Heart right ventricle (tissue), 16 donors: ENCODE measurements around the gene PRKACG. TPM values are rescaled to one million over a fixed set of nuclear protein-coding genes. Genes with fewer than 3 reads are reported as not detected.
A peak's percentile ranks its signal among the peaks of the same experiment; 100 is the strongest.

Experiments used
- ATAC-seq, 8 donors: fragments of 200-7000 bp; cut with Tn5 transposase; one replicate each; pipeline ENCODE4 v1.9.1; 2020; ENCODE audit warnings: mild to moderate bottlenecking in 8 of 8, moderate library complexity in 8 of 8, moderate number of reproducible peaks in 1 of 8
- DNase-seq, 2 donors: peaks; one replicate each; pipeline ENCODE4 v3.0.0-alpha.2; 2020
- H3K27ac ChIP-seq, 10 donors: fragments of 200-600 bp; sonication (generic) in 2 of 10; one replicate each; pipeline versions ENCODE4 v1.5.0 to v1.8.0; 2020 to 2022; ENCODE audit warnings: mild to moderate bottlenecking in 3 of 10
- H3K27me3 ChIP-seq, 7 donors: fragments of 200-600 bp; one replicate each; pipeline ENCODE4 v1.8.0; 2021 to 2022; ENCODE audit warnings: mild to moderate bottlenecking in 2 of 7
- H3K36me3 ChIP-seq, 9 donors: fragments of 200-600 bp; sonication (generic) in 1 of 9; one replicate each; pipeline versions ENCODE4 v1.5.0 to v1.8.0; 2020 to 2022; ENCODE audit warnings: mild to moderate bottlenecking in 2 of 9
- H3K4me1 ChIP-seq, 9 donors: fragments of 200-600 bp; sonication (generic) in 1 of 9; one replicate each; pipeline versions ENCODE4 v1.5.0 to v1.8.0; 2020 to 2022; ENCODE audit warnings: mild to moderate bottlenecking in 4 of 9
- H3K4me3 ChIP-seq, 10 donors: fragments of 200-600 bp; sonication (generic) in 2 of 10; one replicate each; pipeline versions ENCODE4 v1.5.0 to v1.8.0; 2020 to 2022; ENCODE audit warnings: mild to moderate bottlenecking in 7 of 10, moderate library complexity in 2 of 10
- H3K9me3 ChIP-seq, 11 donors: fragments of 200-600 bp in 10 of 11; sonication (generic) in 2 of 11; one replicate each; pipeline versions ENCODE4 v1.5.0 to v1.8.0; 2013 to 2022; ENCODE audit warnings: mild to moderate bottlenecking in 2 of 11, control low read depth in 1 of 11, moderate library complexity in 1 of 11
- WGBS, 2 donors: extraction: QIAGEN DNeasy Blood & Tissue Kit; methylation state at CpG; one replicate each; pipeline ENCODE4 v1.1.7; 2013; ENCODE audit warnings: inconsistent platforms in 1 of 2; 5-methylcytosine and 5-hydroxymethylcytosine counted together
- intact Hi-C, 10 donors: fragments of 100-400 bp; cut with DNase I; formaldehyde crosslinking; loops; one replicate each; pipeline versions ENCODE4 v1.11.1 to v1.14.2; 2022
- polyA plus RNA-seq, 2 donors: library from polyadenylated mRNA; stranded (reverse); fragments of 200-250 nt; gene quantifications; one replicate each; pipeline ENCODE4 v1.2.3, GENCODE V29; 2013
- total RNA-seq, 10 donors: library from RNA; stranded (reverse); fragmentation: NEBNext Ultra II Directional in 3 of 10; extraction: Animal tissue kit (Norgen Biotek cat#: 25700) in 3 of 10; gene quantifications; one replicate each; pipeline versions ENCODE4 v1.2.1 to v1.2.4, GENCODE V29; 2021 to 2023
- TF ChIP-seq, protein P1 (sequence below), 9 donors: fragments of 200-600 bp; sonication (generic) in 2 of 9; IDR thresholded peaks; one replicate each; pipeline versions ENCODE4 v1.5.0 to v1.8.0; 2021 to 2022; ENCODE audit warnings: antibody characterized with exemption in 9 of 9, mild to moderate bottlenecking in 5 of 9, moderate library complexity in 1 of 9
- donor health status: Arrhythmogenic right ventricular cardiomyopathy.
- donor health status: ischemic (EF 13 %, LVEDD 7.1; RV severe dilation, severe dysfunction).
- donor health status: healthy with polysubstance abuse.
- donor health status: DM: no; HTN: yes; CAD: no.
- donor health status: DM: no; HTN: no; CAD: no.
- donor health status: ischemic (EF 25% LVEDD 6.9; RV normal size, moderate dysfunction).
- donor health status: ischemic (EF 25% LVEDD 5.7; RV mildly dilated, moderate dysfunction).
- donor health status: healthy.
- donor health status: DM: yes; HTN: yes; CAD: no.
- donor health status: Ischemic cardiomyopathy.
- donor health status: ischemic (EF 35%, LVEDD 5.7; RV mildly dilated, moderate dysfunction).
- donor health status: nonischemic (EF 11% LVEDD 7.7; RV severe dilation, severe dysfunction).
- donor health status: DM: yes; HTN: yes; CAD: no.
- donor health status: PGD.
- donor health status: ischemic (EF 29% LVEDD 5.4; RV normal size, mild dysfunction).
- donor health status: nonischemic (EF 23%, LVEDD 6.1; RV moderate dilation, normal function).

Gene PRKACG
- total and polyA plus RNA-seq, 12 donors: not detected

DNA sequence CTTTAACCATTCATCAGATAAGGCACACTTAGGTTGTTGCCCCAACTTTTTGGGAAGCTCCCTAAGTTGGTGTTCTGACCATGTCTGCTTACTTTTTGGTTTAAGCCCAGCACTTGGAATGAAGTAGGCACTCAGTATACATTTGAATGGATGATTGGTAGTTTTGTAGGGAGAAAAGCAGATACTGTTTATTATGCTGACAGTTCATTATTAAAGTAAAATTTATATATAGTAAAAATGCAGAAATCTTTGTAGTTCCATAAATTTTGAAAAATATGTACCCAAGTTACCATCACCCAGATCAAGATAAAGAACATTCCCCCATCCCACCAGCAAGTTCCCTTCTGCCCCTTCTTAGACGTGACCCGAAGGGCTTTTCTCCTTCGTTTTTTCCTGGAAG is 35.4 kb downstream of the PRKACG start:
- Histone ChIP-seq H3K27me3 (no peaks in the 10 kb centered on the region), H3K9me3 (no peaks in the 10 kb centered on the region), H3K36me3 (no peaks in the 10 kb centered on the region), H3K4me1 (peaks cover 6 to 74% (median 30%) of the 10 kb centered on the region in 9 donors), H3K4me3 (no peak overlapping the region), H3K27ac (peak overlapping the region in 8 of 10 donors; percentile 0 to 89 (median 78))
- intact Hi-C loops: loop anchor here in 1 of 10 donors (10.0 kb wide), 1 partner anchor 154 kb away; no protein-coding TSS in a partner anchor
- WGBS, 2 donors: 90 to 93% methylated on average over 3 of the region's 3 CpGs
- DNase-seq (no peak), ATAC-seq (no peak)
- TF ChIP-seq, protein P1, sequence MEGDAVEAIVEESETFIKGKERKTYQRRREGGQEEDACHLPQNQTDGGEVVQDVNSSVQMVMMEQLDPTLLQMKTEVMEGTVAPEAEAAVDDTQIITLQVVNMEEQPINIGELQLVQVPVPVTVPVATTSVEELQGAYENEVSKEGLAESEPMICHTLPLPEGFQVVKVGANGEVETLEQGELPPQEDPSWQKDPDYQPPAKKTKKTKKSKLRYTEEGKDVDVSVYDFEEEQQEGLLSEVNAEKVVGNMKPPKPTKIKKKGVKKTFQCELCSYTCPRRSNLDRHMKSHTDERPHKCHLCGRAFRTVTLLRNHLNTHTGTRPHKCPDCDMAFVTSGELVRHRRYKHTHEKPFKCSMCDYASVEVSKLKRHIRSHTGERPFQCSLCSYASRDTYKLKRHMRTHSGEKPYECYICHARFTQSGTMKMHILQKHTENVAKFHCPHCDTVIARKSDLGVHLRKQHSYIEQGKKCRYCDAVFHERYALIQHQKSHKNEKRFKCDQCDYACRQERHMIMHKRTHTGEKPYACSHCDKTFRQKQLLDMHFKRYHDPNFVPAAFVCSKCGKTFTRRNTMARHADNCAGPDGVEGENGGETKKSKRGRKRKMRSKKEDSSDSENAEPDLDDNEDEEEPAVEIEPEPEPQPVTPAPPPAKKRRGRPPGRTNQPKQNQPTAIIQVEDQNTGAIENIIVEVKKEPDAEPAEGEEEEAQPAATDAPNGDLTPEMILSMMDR (IDR thresholded peaks at IDR 0.05): no peak

DNA sequence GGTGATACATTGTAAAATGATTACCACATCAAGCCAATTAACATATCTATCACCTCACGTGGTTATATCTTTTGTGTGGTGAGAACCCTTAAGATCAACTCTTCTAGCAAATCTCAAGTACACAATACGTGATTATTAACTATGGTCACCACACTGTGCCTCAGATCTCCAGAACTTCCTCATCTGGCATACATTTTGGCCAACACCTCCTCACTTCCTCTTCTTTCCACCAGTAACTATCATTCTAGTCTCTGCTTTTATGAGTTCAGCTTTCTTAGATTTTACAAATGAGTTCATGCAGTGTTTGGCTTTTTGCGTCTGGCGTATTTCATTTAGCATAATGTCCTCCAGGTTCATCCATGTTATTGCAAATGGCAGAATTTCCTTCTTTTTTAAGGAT is 35.8 kb downstream of the PRKACG start:
- whole genome bisulfite sequencing, 2 donors: 74% methylated on average over 4 of the region's 4 CpGs
- H3K27me3 ChIP-seq: no peaks in the 10 kb centered on the region
- H3K27ac ChIP-seq: peak overlapping the region in 5 of 10 donors; percentile 0 to 83 (median 74)
- no peak overlapping the region for H3K4me3 ChIP-seq
- ATAC-seq (no peak), DNase-seq (no peak)
- no peaks in the 10 kb centered on the region for H3K36me3 ChIP-seq
- intact Hi-C loops: loop anchor here in 1 of 10 donors (10.0 kb wide), 1 partner anchor 153 kb away; no protein-coding TSS in a partner anchor
- H3K4me1 ChIP-seq: peaks cover 6 to 73% (median 26%) of the 10 kb centered on the region in 9 donors
- TF ChIP-seq, protein P1 (IDR thresholded peaks at IDR 0.05): no peak
- H3K9me3 ChIP-seq: no peaks in the 10 kb centered on the region

DNA sequence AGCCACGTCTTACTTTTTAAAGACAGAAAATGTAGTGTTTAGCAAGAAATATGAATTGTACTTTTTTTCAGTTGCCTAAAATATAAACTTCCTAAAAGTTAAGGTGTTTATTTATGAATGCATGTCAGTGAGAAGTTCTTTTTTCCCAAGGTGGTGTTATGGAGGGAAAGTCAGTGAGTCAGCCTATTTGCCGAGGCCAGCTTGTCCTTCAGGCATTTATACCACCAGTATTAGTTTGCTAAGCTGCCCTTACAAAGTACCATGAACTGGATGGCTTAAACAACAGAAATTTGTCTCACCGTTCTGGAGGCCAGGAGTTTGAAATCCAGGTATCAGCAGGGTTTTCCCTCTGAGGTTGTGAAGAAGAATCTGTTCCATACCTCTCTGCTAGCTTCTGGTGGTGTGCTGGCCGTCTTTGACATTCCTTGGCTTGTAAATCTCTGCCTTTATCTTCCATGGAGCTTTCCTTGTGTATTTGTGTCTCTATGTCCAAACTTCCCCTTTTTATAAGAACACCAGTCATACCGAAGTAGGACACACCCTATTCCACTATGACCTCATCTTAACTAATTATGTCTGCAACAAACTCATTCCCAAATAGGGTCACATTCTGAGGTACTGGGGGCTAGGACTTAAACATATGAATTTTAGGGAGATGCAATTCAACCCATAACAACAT is 38.4 kb downstream of the PRKACG start:
- H3K27ac ChIP-seq: peak overlapping the region; percentile 69 to 91 (median 82)
- DNase-seq: no peak
- intact Hi-C loops: loop anchor here in 1 of 10 donors (10.0 kb wide), 1 partner anchor 151 kb away; no protein-coding TSS in a partner anchor
- peak in 6 of 8 donors; percentile 26 to 53 (median 48) for ATAC-seq
- H3K36me3 ChIP-seq: peaks cover 0 to 13% (median 0%) of the 10 kb centered on the region in 9 donors
- H3K4me1 ChIP-seq: peaks cover 5 to 51% (median 18%) of the 10 kb centered on the region in 9 donors
- H3K9me3 ChIP-seq: no peaks in the 10 kb centered on the region
- H3K4me3 ChIP-seq: peak overlapping the region; percentile 8 to 61 (median 50)
- no peaks in the 10 kb centered on the region for H3K27me3 ChIP-seq
- TF ChIP-seq, protein P1 (IDR thresholded peaks at IDR 0.05): no peak
- WGBS, 2 donors: 39 to 46% methylated on average over 5 of the region's 5 CpGs

DNA sequence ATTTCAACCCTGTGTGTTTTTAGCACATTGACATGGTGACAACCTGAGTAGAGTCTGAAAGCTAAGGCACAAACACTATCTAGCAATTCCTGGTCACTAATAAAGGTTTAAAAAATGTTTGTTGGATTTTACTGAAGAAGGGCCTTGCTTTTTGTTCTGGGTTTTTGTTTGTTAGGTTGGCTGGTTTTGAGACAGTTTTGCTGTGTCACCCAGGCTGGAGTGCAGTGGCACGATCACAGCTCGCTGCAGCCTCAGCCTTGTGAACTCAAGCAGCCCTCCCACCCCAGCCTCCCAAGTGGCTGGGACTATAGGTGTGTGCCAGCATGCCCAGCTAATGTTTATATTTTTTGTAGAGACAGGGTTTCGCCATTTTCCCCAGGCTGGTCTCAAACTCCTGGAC is 39.0 kb downstream of the PRKACG start:
- H3K27me3 ChIP-seq: no peaks in the 10 kb centered on the region
- no peaks in the 10 kb centered on the region for H3K9me3 ChIP-seq
- peaks cover 3 to 45% (median 14%) of the 10 kb centered on the region in 9 donors for H3K4me1 ChIP-seq
- peak overlapping the region; percentile 8 to 61 (median 50) for H3K4me3 ChIP-seq
- peaks cover 0 to 14% (median 0%) of the 10 kb centered on the region in 9 donors for H3K36me3 ChIP-seq
- DNase-seq (no peak), ATAC-seq (peak in 5 of 8 donors; percentile 23 to 46 (median 39))
- WGBS, 2 donors: 68 to 69% methylated on average over 3 of the region's 3 CpGs
- peak overlapping the region; percentile 69 to 91 (median 82) for H3K27ac ChIP-seq
- intact Hi-C loops: loop anchor here in 1 of 10 donors (10.0 kb wide), 1 partner anchor 150 kb away; no protein-coding TSS in a partner anchor
- TF ChIP-seq, protein P1 (IDR thresholded peaks at IDR 0.05): no peak
